NCI-H1417 treated with DMSO at 0.1 percent for 48 hours (cell line): ENCODE results near the gene STYK1.

Source experiments
- DNase-seq: peaks from one replicate; lab custom pipeline; 2025; lab: John Stamatoyannopoulos, UW

The STYK1 gene

GRCh38 chr12:10673659-10674384 lies at the start of gene STYK1:
Gene STYK1, minus strand, starts transcription at chr12:10674052. Its CDS starts 39,434 bp downstream, at chr12:10634618.
- peak; percentile 67 for DNase-seq

GRCh38 chr12:10722905-10723746 lies 49.3 kb upstream of the STYK1 start, which contains the start of gene YBX3:
Gene YBX3, minus strand, starts transcription at chr12:10723323. Its CDS starts 212 bp downstream, at chr12:10723111.
- DNase-seq: no peak

GRCh38 chr12:10722502-10722904 lies 48.7 kb upstream of the STYK1 start:
- no peak for DNase-seq

- DNase-seq: no peak
Measured at GRCh38 chr12:10721651-10722501, 48.0 kb upstream of the STYK1 start.

- no peak for DNase-seq
Measured at GRCh38 chr12:10720974-10721650, 47.3 kb upstream of the STYK1 start.

GRCh38 chr12:10719482-10719881 lies 45.6 kb upstream of the STYK1 start:
- DNase-seq: no peak

- DNase-seq: no peak
Measured at GRCh38 chr12:10718279-10718821, 44.5 kb upstream of the STYK1 start.

- DNase-seq: no peak
Measured at GRCh38 chr12:10717410-10717809, 43.6 kb upstream of the STYK1 start.

- DNase-seq: no peak
Measured at GRCh38 chr12:10716704-10717315, 43.0 kb upstream of the STYK1 start.

- DNase-seq: no peak
Measured at GRCh38 chr12:10716277-10716676, 42.4 kb upstream of the STYK1 start.

GRCh38 chr12:10715491-10715890 lies 41.6 kb upstream of the STYK1 start:
- no peak for DNase-seq

- no peak for DNase-seq
Measured at GRCh38 chr12:10709808-10710207, 36.0 kb upstream of the STYK1 start.

GRCh38 chr12:10708862-10709261 lies 35.0 kb upstream of the STYK1 start:
- no peak for DNase-seq

GRCh38 chr12:10705655-10706054 lies 31.8 kb upstream of the STYK1 start:
- DNase-seq: no peak

GRCh38 chr12:10701843-10702242 lies 28.0 kb upstream of the STYK1 start:
- no peak for DNase-seq

GRCh38 chr12:10701131-10701681 lies 27.4 kb upstream of the STYK1 start:
- DNase-seq: no peak

- no peak for DNase-seq
Measured at GRCh38 chr12:10700581-10700980, 26.7 kb upstream of the STYK1 start.

GRCh38 chr12:10697862-10698261 lies 24.0 kb upstream of the STYK1 start:
- DNase-seq: no peak

GRCh38 chr12:10697156-10697555 lies 23.3 kb upstream of the STYK1 start:
- DNase-seq: no peak

GRCh38 chr12:10690906-10691305 lies 17.1 kb upstream of the STYK1 start:
- DNase-seq: no peak

GRCh38 chr12:10689146-10689545 lies 15.3 kb upstream of the STYK1 start:
- DNase-seq: no peak
